ENCODE data around the gene DUS3L. TPM values are rescaled to one million over a fixed set of nuclear protein-coding genes. Genes with fewer than 3 reads are reported as not detected.
A peak's percentile ranks its signal among the peaks of the same experiment; 100 is the strongest.

The DUS3L gene
- 100 to 1,000 TPM in 2 of 5 donors, 10 to 100 TPM in 3; 69.9 to 153 (median 98.3) TPM for total RNA-seq
- 38.2 TPM for total RNA-seq (2013)
- 25.1 to 114 (median 55.9) reads per million in 29 experiments for total RNA-seq

- ChIA-PET POLR2A (interaction anchor here (0.6 kb wide), 2 partner anchors 110 to 113 kb away, joined by 3 to 7 read pairs; no protein-coding TSS in a partner anchor), CTCF (interaction anchor here in 1 of 2 donors (0.6 to 2.3 kb wide), 3 partner anchors 13 to 38 kb away, joined by 3 to 13 read pairs (median 3); no protein-coding TSS in a partner anchor)
- peak within 1 kb of the TSS; percentile 96 for H3K27ac ChIP-seq (ENCODE audit: low read length)
- peak; percentile 92 to 96 (median 95) for ATAC-seq (replicated peaks in 1 of 4)
- peak; percentile 88 to 98 (median 96) for DNase-seq
- H3K27me3 ChIP-seq (replicated peaks in 1 of 2; ENCODE audit: control insufficient read depth in 2 of 2, extremely low read depth in 1 of 2, insufficient read depth in 2 of 2, low read length in 1 of 2), result peaks cover 0 to 16% of the 10 kb centered on the region in 2 experiments
- H3K36me3 Mint-ChIP-seq, result peaks cover 29% of the 10 kb centered on the region
- peaks cover 21 to 38% of the 10 kb centered on the region in 2 donors for H3K36me3 ChIP-seq (ENCODE audit: control insufficient read depth in 2 of 2, extremely low read depth in 1 of 2, insufficient read depth in 1 of 2, low read length in 1 of 2)
- H3K4me3 Mint-ChIP-seq, result peak within 1 kb of the TSS; percentile 94 to 100 (median 100)
- H3K27me3 Mint-ChIP-seq, result peaks cover 0 to 3% of the 10 kb centered on the region in 2 donors
- WGBS (ENCODE audit: insufficient coverage), result under 1% methylated on average over 50 of the region's 72 CpGs
- H3K9me3 ChIP-seq, result no peaks in the 10 kb centered on the region
- H3K4me1 ChIP-seq (ENCODE audit: control insufficient read depth in 1 of 2, extremely low read depth in 1 of 2, insufficient read depth in 2 of 2, low read length in 2 of 2), result peaks cover 4 to 20% of the 10 kb centered on the region in 2 experiments
- peak within 1 kb of the TSS; percentile 75 to 76 for H3K4me3 ChIP-seq (ENCODE audit: control insufficient read depth in 1 of 2, extremely low read depth in 1 of 2, low read length in 1 of 2)
- peak within 1 kb of the TSS; percentile 100 for H3K27ac Mint-ChIP-seq
- peaks cover 10 to 20% (median 17%) of the 10 kb centered on the region in 3 donors for H3K4me1 Mint-ChIP-seq
- no peaks in the 10 kb centered on the region for H3K9me3 Mint-ChIP-seq
Observed at GRCh38 chr19:5790559-5791520, at the start of gene DUS3L. TSS of gene DUS3L (minus strand) at chr19:5791163. CDS start at chr19:5791141, 22 bp downstream.

- H3K36me3 ChIP-seq (ENCODE audit: control insufficient read depth in 2 of 2, extremely low read depth in 1 of 2, insufficient read depth in 1 of 2, low read length in 1 of 2), result no peaks in the 10 kb centered on the region
- ATAC-seq (replicated peaks in 1 of 4), result no peak
Observed at GRCh38 chr19:5839065-5840017, 48.4 kb upstream of the DUS3L start, which contains the start of gene FUT6. TSS of gene FUT6 (minus strand) at chr19:5839702. CDS start at chr19:5832567, 7,135 bp downstream.

GRCh38 chr19:5838353-5839064 is 47.5 kb upstream of the DUS3L start:
- Histone ChIP-seq H3K4me1 (ENCODE audit: control insufficient read depth in 1 of 2, extremely low read depth in 1 of 2, insufficient read depth in 2 of 2, low read length in 2 of 2) (peaks cover 0 to 7% of the 10 kb centered on the region in 2 experiments), H3K9me3 (no peaks in the 10 kb centered on the region), H3K4me3 (ENCODE audit: control insufficient read depth in 1 of 2, extremely low read depth in 1 of 2, low read length in 1 of 2) (no peak overlapping the region), H3K36me3 (ENCODE audit: control insufficient read depth in 2 of 2, extremely low read depth in 1 of 2, insufficient read depth in 1 of 2, low read length in 1 of 2) (no peaks in the 10 kb centered on the region), H3K27me3 (replicated peaks in 1 of 2; ENCODE audit: control insufficient read depth in 2 of 2, extremely low read depth in 1 of 2, insufficient read depth in 2 of 2, low read length in 1 of 2) (peaks cover 0 to 18% of the 10 kb centered on the region in 2 experiments), H3K27ac (ENCODE audit: low read length) (no peak overlapping the region)
- 29% methylated on average over 4 of the region's 20 CpGs for WGBS (ENCODE audit: insufficient coverage)
- Mint-ChIP-seq H3K4me3 (no peak overlapping the region), H3K27me3 (peaks cover 12% of the 10 kb centered on the region in 2 donors), H3K27ac (peak overlapping the region in 1 of 2 donors; percentile 43), H3K36me3 (no peaks in the 10 kb centered on the region), H3K9me3 (no peaks in the 10 kb centered on the region), H3K4me1 (peaks cover 2 to 8% (median 2%) of the 10 kb centered on the region in 3 donors)
- DNase-seq, result no peak
- no peak for ATAC-seq (replicated peaks in 1 of 4)
- POLR2A ChIA-PET, result no interaction called here
- CTCF ChIA-PET, result no interaction called here

More at GRCh38 chr19:5839065-5840017, 48.4 kb upstream of the DUS3L start, which contains the start of gene FUT6:
- CTCF ChIA-PET, result no interaction called here
- Mint-ChIP-seq H3K27me3 (peaks cover 7 to 12% of the 10 kb centered on the region in 2 donors), H3K4me1 (peaks cover 2 to 8% (median 2%) of the 10 kb centered on the region in 3 donors), H3K4me3 (no peak within 1 kb of the TSS), H3K36me3 (no peaks in the 10 kb centered on the region), H3K27ac (peak within 1 kb of the TSS in 1 of 2 donors; percentile 43), H3K9me3 (no peaks in the 10 kb centered on the region)
- Histone ChIP-seq H3K4me3 (ENCODE audit: control insufficient read depth in 1 of 2, extremely low read depth in 1 of 2, low read length in 1 of 2) (no peak within 1 kb of the TSS), H3K4me1 (ENCODE audit: control insufficient read depth in 1 of 2, extremely low read depth in 1 of 2, insufficient read depth in 2 of 2, low read length in 2 of 2) (peaks cover 0 to 7% of the 10 kb centered on the region in 2 experiments), H3K27ac (ENCODE audit: low read length) (no peak within 1 kb of the TSS), H3K27me3 (replicated peaks in 1 of 2; ENCODE audit: control insufficient read depth in 2 of 2, extremely low read depth in 1 of 2, insufficient read depth in 2 of 2, low read length in 1 of 2) (peaks cover 0 to 20% of the 10 kb centered on the region in 2 experiments), H3K9me3 (no peaks in the 10 kb centered on the region)
- POLR2A ChIA-PET, result no interaction called here
- 74% methylated on average over 4 of the region's 9 CpGs for WGBS (ENCODE audit: insufficient coverage)
- DNase-seq, result no peak

GRCh38 chr19:5837761-5838352 is 46.9 kb upstream of the DUS3L start:
- Mint-ChIP-seq H3K4me1 (peaks cover 2 to 8% (median 2%) of the 10 kb centered on the region in 3 donors), H3K36me3 (no peaks in the 10 kb centered on the region), H3K9me3 (no peaks in the 10 kb centered on the region), H3K4me3 (no peak overlapping the region), H3K27ac (no peak overlapping the region), H3K27me3 (peaks cover 12 to 13% of the 10 kb centered on the region in 2 donors)
- DNase-seq (no peak), ATAC-seq (replicated peaks in 1 of 4) (no peak)
- no peaks in the 10 kb centered on the region for H3K9me3 ChIP-seq
- H3K27me3 ChIP-seq (replicated peaks in 1 of 2; ENCODE audit: control insufficient read depth in 2 of 2, extremely low read depth in 1 of 2, insufficient read depth in 2 of 2, low read length in 1 of 2), result peaks cover 0 to 19% of the 10 kb centered on the region in 2 experiments
- ChIA-PET POLR2A (no interaction called here), CTCF (no interaction called here)
- WGBS (ENCODE audit: insufficient coverage), result 0% methylated on average over 1 of the region's 15 CpGs
- no peaks in the 10 kb centered on the region for H3K36me3 ChIP-seq (ENCODE audit: control insufficient read depth in 2 of 2, extremely low read depth in 1 of 2, insufficient read depth in 1 of 2, low read length in 1 of 2)
- H3K27ac ChIP-seq (ENCODE audit: low read length), result no peak overlapping the region
- H3K4me3 ChIP-seq (ENCODE audit: control insufficient read depth in 1 of 2, extremely low read depth in 1 of 2, low read length in 1 of 2), result no peak overlapping the region
- H3K4me1 ChIP-seq (ENCODE audit: control insufficient read depth in 1 of 2, extremely low read depth in 1 of 2, insufficient read depth in 2 of 2, low read length in 2 of 2), result peaks cover 0 to 7% of the 10 kb centered on the region in 2 experiments

- POLR2A ChIA-PET, result no interaction called here
- Histone ChIP-seq H3K9me3 (no peaks in the 10 kb centered on the region), H3K4me3 (ENCODE audit: control insufficient read depth in 1 of 2, extremely low read depth in 1 of 2, low read length in 1 of 2) (no peak overlapping the region), H3K27ac (ENCODE audit: low read length) (no peak overlapping the region), H3K27me3 (replicated peaks in 1 of 2; ENCODE audit: control insufficient read depth in 2 of 2, extremely low read depth in 1 of 2, insufficient read depth in 2 of 2, low read length in 1 of 2) (peaks cover 0 to 31% of the 10 kb centered on the region in 2 experiments), H3K4me1 (ENCODE audit: control insufficient read depth in 1 of 2, extremely low read depth in 1 of 2, insufficient read depth in 2 of 2, low read length in 2 of 2) (peaks cover 6 to 15% of the 10 kb centered on the region in 2 experiments), H3K36me3 (ENCODE audit: control insufficient read depth in 2 of 2, extremely low read depth in 1 of 2, insufficient read depth in 1 of 2, low read length in 1 of 2) (no peaks in the 10 kb centered on the region)
- peaks cover 4 to 14% of the 10 kb centered on the region in 2 donors for H3K27me3 Mint-ChIP-seq
- H3K36me3 Mint-ChIP-seq, result no peaks in the 10 kb centered on the region
- ATAC-seq (replicated peaks in 1 of 4), result no peak
- no peak for DNase-seq
- no peaks in the 10 kb centered on the region for H3K9me3 Mint-ChIP-seq
- H3K27ac Mint-ChIP-seq, result no peak overlapping the region
- WGBS (ENCODE audit: insufficient coverage), result 90% methylated on average over 2 of the region's 6 CpGs
- CTCF ChIA-PET, result no interaction called here
- peaks cover 5 to 8% (median 6%) of the 10 kb centered on the region in 3 donors for H3K4me1 Mint-ChIP-seq
- no peak overlapping the region for H3K4me3 Mint-ChIP-seq
Observed at GRCh38 chr19:5832527-5833216, 41.7 kb upstream of the DUS3L start.

Measured in T-cell (primary cell).